Vagina (tissue), 2 donors: ENCODE results near the gene MGAT5.

Experiments
- CTCF ChIP-seq, 3 experiments: fragments of 450-650 bp in 2 of 3; fragments of 200-600 bp in 1 of 3; sonication (generic) in 1 of 3; IDR thresholded peaks; one replicate each; pipeline ENCODE4 v1.5.1; 2017 to 2019; ENCODE audit warnings: antibody characterized with exemption in 3 of 3, mild to moderate bottlenecking in 2 of 3, moderate library complexity in 2 of 3
- POLR2A ChIP-seq, 2 donors: fragments of 450-650 bp; IDR thresholded peaks; one replicate each; pipeline ENCODE4 v1.6.1; 2017; ENCODE audit warnings: antibody characterized with exemption in 2 of 2, mild to moderate bottlenecking in 2 of 2, moderate library complexity in 2 of 2
- POLR2AphosphoS5 ChIP-seq, 2 donors: sonication (generic); formaldehyde crosslinking; IDR thresholded peaks; one replicate each; pipeline ENCODE4 v1.9.0; 2017; ENCODE audit warnings: antibody characterized with exemption in 2 of 2, mild to moderate bottlenecking in 2 of 2, low read depth in 1 of 2; ENCODE audit not compliant: insufficient read depth in 1 of 2

DNA sequence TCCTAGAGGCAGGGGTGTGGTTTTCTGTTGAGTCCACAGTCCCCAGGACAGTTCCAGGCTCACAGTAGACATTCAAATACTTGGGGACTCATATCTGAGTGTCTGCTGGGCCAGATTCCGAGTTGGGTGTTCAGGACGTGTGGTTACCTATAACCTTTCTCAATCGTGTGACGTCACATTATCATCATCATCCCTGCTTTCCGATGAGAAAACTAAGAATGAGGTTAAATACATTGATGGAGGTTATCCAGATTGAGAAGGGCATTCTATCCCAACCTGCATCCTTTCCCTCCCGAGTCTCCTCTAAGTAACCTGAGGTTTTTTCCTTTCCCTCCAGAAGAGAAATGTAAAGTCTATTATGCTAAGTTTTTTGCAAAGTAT is 204.6 kb downstream of the MGAT5 start:
- no peak for TF ChIP-seq POLR2A (IDR thresholded peaks at IDR 0.05)
- no peak for TF ChIP-seq CTCF (IDR thresholded peaks at IDR 0.05)
- TF ChIP-seq POLR2AphosphoS5 (IDR thresholded peaks at IDR 0.05; ENCODE audit: insufficient read depth in 1 of 2, low read depth in 1 of 2) = no peak
